Measurements from ENCODE around the gene DMAP1. TPM values are rescaled to one million over a fixed set of nuclear protein-coding genes. Genes with fewer than 3 reads are reported as not detected.

The DMAP1 gene
- total and polyA plus RNA-seq, 4 donors: 26.5 to 41.1 (median 35.1) TPM

GRCh38 chr1:44265656-44266358, 52.5 kb downstream of the DMAP1 start:
- Histone ChIP-seq H3K9ac (ENCODE audit: insufficient read depth in 1 of 2, low read length in 2 of 2) (no peak overlapping the region), H3K36me3 (ENCODE audit: control insufficient read depth in 4 of 4, insufficient read depth in 4 of 4, low read length in 4 of 4) (peaks cover 0 to 2% (median 0%) of the 10 kb centered on the region in 4 donors), H3K4me1 (ENCODE audit: control insufficient read depth in 5 of 5, insufficient read depth in 5 of 5, low read length in 5 of 5) (peaks cover 0 to 17% (median 0%) of the 10 kb centered on the region in 5 donors), H3K4me3 (no peak overlapping the region), H3K27ac (ENCODE audit: low read depth in 1 of 2, low read length in 1 of 2) (no peak overlapping the region), H3K27me3 (ENCODE audit: control insufficient read depth in 3 of 3, insufficient read depth in 3 of 3, low read length in 2 of 3) (no peaks in the 10 kb centered on the region), H3K9me3 (ENCODE audit: control insufficient read depth in 4 of 4, insufficient read depth in 3 of 4, low read length in 3 of 4) (no peaks in the 10 kb centered on the region)
- no peak for TF ChIP-seq CTCF (IDR thresholded peaks at IDR 0.05; ENCODE audit: control extremely low read depth, extremely low read depth)
- no peak for DNase-seq
- ATAC-seq (ENCODE audit: insufficient read depth, low FRiP score): no peak
- 67 to 85% methylated on average over 1 of the region's 1 CpG for WGBS, 2 donors

GRCh38 chr1:44266400-44267344, 53.4 kb downstream of the DMAP1 start:
- Histone ChIP-seq H3K36me3 (ENCODE audit: control insufficient read depth in 4 of 4, insufficient read depth in 4 of 4, low read length in 4 of 4) (peaks cover 0 to 2% (median 0%) of the 10 kb centered on the region in 4 donors), H3K27ac (ENCODE audit: low read depth in 1 of 2, low read length in 1 of 2) (no peak overlapping the region), H3K4me1 (ENCODE audit: control insufficient read depth in 5 of 5, insufficient read depth in 5 of 5, low read length in 5 of 5) (peaks cover 0 to 14% (median 0%) of the 10 kb centered on the region in 5 donors), H3K27me3 (ENCODE audit: control insufficient read depth in 3 of 3, insufficient read depth in 3 of 3, low read length in 2 of 3) (no peaks in the 10 kb centered on the region), H3K4me3 (no peak overlapping the region), H3K9ac (ENCODE audit: insufficient read depth in 1 of 2, low read length in 2 of 2) (no peak overlapping the region), H3K9me3 (ENCODE audit: control insufficient read depth in 4 of 4, insufficient read depth in 3 of 4, low read length in 3 of 4) (no peaks in the 10 kb centered on the region)
- TF ChIP-seq CTCF (IDR thresholded peaks at IDR 0.05; ENCODE audit: control extremely low read depth, extremely low read depth): no peak
- no peak for DNase-seq
- 96 to 98% methylated on average over 6 of the region's 6 CpGs for WGBS, 2 donors
- no peak for ATAC-seq (ENCODE audit: insufficient read depth, low FRiP score)

- no peaks in the 10 kb centered on the region for H3K27me3 ChIP-seq (ENCODE audit: control insufficient read depth in 3 of 3, insufficient read depth in 3 of 3, low read length in 2 of 3)
- H3K9ac ChIP-seq (ENCODE audit: insufficient read depth in 1 of 2, low read length in 2 of 2): no peak overlapping the region
- no peaks in the 10 kb centered on the region for H3K9me3 ChIP-seq (ENCODE audit: control insufficient read depth in 4 of 4, insufficient read depth in 3 of 4, low read length in 3 of 4)
- DNase-seq (no peak), ATAC-seq (ENCODE audit: insufficient read depth, low FRiP score) (no peak)
- 91 to 95% methylated on average over 5 of the region's 5 CpGs for WGBS, 2 donors
- H3K36me3 ChIP-seq (ENCODE audit: control insufficient read depth in 4 of 4, insufficient read depth in 4 of 4, low read length in 4 of 4): peaks cover 0 to 2% (median 0%) of the 10 kb centered on the region in 4 donors
- peaks cover 0 to 9% (median 0%) of the 10 kb centered on the region in 5 donors for H3K4me1 ChIP-seq (ENCODE audit: control insufficient read depth in 5 of 5, insufficient read depth in 5 of 5, low read length in 5 of 5)
- H3K4me3 ChIP-seq: no peak overlapping the region
- TF ChIP-seq CTCF (IDR thresholded peaks at IDR 0.05; ENCODE audit: control extremely low read depth, extremely low read depth): no peak
- H3K27ac ChIP-seq (ENCODE audit: low read depth in 1 of 2, low read length in 1 of 2): no peak overlapping the region
These were observed 54.2 kb downstream of the DMAP1 start for GRCh38 chr1:44267438-44267837.

Data from lung (tissue), 12 donors.